HUES64 (cell line): ENCODE data around the gene BICC1.
"Not testable (repeated sequence)": the region's sequence is repeated elsewhere in the genome, so short reads cannot be mapped to it uniquely, and the experiment has no call there.

Experiments
- H3K27ac ChIP-seq: 2 replicates; pipeline ENCODE4 v1.7.0; 2013; ENCODE audit warnings: low read depth, low read length, inconsistent platforms
- H3K27me3 ChIP-seq: 2 replicates; pipeline ENCODE4 v1.6.1; 2013; ENCODE audit warnings: mild to moderate bottlenecking, low read length; ENCODE audit not compliant: insufficient read depth
- H3K36me3 ChIP-seq: 2 replicates; pipeline ENCODE4 v1.6.1; 2013; ENCODE audit warnings: mild to moderate bottlenecking, low read length; ENCODE audit not compliant: insufficient read depth
- H3K4me1 ChIP-seq: 2 replicates; pipeline ENCODE4 v1.6.1; 2013; ENCODE audit warnings: mild to moderate bottlenecking, low read length, moderate library complexity; ENCODE audit not compliant: insufficient read depth
- H3K4me3 ChIP-seq: 2 replicates; pipeline ENCODE4 v1.5.1; 2013; ENCODE audit warnings: mild to moderate bottlenecking, low read length, moderate library complexity
- H3K9ac ChIP-seq: 2 replicates; pipeline ENCODE4 v1.6.1; 2013; ENCODE audit warnings: mild to moderate bottlenecking, low read depth, low read length
- H3K9me3 ChIP-seq: 2 replicates; pipeline ENCODE4 v1.6.1; 2013; ENCODE audit warnings: low read depth, low read length; ENCODE audit not compliant: insufficient read depth
- WGBS: fragments of 150-250, 120-280 bp; methylation state at CpG from one replicate; pipeline ENCODE4 v1.1.7; 2013; ENCODE audit warnings: missing lambda C conversion rate; 5-methylcytosine and 5-hydroxymethylcytosine counted together

Gene BICC1

DNA sequence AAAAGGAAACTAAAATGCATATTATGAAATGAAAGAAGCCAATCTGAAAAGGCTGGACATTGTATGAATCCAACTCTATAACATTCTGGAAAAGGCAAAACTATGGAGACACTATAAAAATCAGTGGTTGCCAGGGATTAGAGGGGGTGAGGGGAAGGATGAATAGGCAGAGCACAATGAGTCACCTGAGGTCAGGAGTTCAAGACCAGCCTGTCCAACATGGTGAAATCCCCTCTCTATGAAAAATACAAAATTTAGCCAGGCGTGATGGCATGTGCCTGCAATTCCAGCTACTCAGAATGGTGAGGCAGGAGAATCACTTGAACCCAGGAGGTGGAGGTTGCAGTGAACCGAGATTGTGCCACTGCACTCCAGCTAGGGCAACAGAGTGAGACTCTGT lies 338.9 kb downstream of the BICC1 start:
- H3K27me3 ChIP-seq = no peaks in the 10 kb centered on the region
- H3K9ac ChIP-seq = no peak overlapping the region
- no peak overlapping the region for H3K27ac ChIP-seq
- peaks cover 4% of the 10 kb centered on the region; the same call in 1 of the 2 replicates for H3K4me1 ChIP-seq
- no peaks in the 10 kb centered on the region for H3K9me3 ChIP-seq
- no peak overlapping the region for H3K4me3 ChIP-seq
- H3K36me3 ChIP-seq = no peaks in the 10 kb centered on the region
- 95% methylated on average over 2 of the region's 2 CpGs for WGBS

DNA sequence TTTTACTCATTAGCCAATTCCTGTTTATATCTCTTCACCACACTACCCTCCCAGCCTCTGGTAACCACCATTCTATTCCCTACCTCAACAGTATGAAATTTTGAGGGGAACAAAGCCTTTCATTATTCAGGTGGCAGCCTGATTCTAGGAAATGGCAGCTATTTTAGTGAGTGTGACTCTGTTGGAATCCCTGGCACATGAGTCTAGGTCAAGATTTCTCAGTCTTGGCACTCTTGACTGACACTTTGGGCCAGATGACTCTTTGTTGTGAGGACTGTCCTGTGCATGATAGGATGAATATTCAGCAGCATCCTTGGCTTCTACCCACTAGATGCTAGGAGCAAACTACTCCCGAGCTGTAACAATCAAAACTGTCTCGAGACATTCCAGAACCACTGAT lies 341.0 kb downstream of the BICC1 start:
- Histone ChIP-seq H3K4me1 (peaks cover 8% of the 10 kb centered on the region; the same call in 1 of the 2 replicates), H3K36me3 (no peaks in the 10 kb centered on the region), H3K4me3 (no peak overlapping the region), H3K27me3 (no peaks in the 10 kb centered on the region), H3K27ac (no peak overlapping the region), H3K9ac (no peak overlapping the region), H3K9me3 (no peaks in the 10 kb centered on the region)
- no CpG with 5 or more reads among the region's 2 CpGs for WGBS

DNA sequence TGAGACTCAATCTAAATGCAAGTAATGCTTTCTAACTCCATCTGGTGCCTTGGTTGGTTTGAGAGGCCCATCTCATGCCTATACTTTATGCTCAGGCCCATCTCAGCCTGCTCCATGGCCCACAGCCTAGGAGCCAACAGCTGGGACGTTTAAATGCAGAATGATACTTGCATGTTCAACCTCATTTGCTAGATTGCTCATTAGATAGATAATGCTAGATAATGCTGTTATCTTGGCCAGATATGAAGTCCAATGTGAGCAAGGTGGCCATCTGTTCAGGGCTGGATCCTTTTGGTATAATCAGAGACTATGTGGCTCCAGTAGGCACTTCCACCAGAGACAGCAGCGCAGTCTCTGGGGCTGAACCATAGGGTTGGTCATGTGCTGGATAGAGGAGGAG lies 342.1 kb downstream of the BICC1 start:
- no peak overlapping the region for H3K9ac ChIP-seq
- H3K36me3 ChIP-seq = no peaks in the 10 kb centered on the region
- 91% methylated on average over 2 of the region's 2 CpGs for WGBS
- H3K4me3 ChIP-seq = no peak overlapping the region
- H3K27ac ChIP-seq = no peak overlapping the region
- H3K27me3 ChIP-seq = no peaks in the 10 kb centered on the region
- no peaks in the 10 kb centered on the region for H3K9me3 ChIP-seq
- H3K4me1 ChIP-seq = peaks cover 8% of the 10 kb centered on the region; the same call in 1 of the 2 replicates

DNA sequence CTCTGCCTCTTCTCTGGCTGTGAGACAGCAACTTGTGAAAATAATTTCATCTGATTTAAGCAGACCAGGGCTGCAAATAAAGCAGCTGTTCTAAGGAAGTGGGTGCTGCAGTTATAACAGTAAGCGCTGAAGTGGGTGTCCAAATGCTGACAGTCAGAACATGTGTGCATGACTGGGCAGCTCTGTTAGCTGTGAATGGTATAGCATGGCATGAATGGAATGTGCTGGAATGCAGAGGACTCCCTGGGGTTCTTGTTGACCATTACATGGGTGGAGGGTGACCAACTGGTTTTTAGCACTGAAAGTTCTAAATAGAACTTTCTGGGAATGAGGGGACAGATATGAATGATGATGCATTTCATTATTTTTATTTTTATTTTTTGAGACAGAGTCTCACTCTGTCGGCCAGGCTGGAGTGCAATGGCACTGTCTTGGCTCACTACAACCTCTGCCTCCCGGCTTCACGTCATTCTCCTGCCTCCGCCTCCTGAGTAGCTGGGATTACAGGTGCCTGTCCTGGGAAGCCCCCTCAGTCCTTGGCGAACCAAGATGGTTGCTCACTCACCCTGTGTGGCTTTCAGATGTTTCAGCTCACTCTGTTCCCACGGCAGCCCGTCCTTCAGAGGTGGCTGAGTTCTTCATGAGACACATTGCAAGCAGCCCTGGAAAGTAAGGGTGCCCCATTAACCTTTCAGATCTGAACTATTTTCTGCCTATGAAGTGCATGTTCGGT lies 344.0 kb downstream of the BICC1 start:
- peaks cover 8% of the 10 kb centered on the region; the same call in 1 of the 2 replicates for H3K4me1 ChIP-seq
- WGBS = 83% methylated on average over 9 of the region's 9 CpGs
- no peak overlapping the region for H3K27ac ChIP-seq
- no peaks in the 10 kb centered on the region for H3K36me3 ChIP-seq
- H3K27me3 ChIP-seq = no peaks in the 10 kb centered on the region
- no peak overlapping the region for H3K4me3 ChIP-seq
- H3K9me3 ChIP-seq = no peaks in the 10 kb centered on the region
- no peak overlapping the region for H3K9ac ChIP-seq

DNA sequence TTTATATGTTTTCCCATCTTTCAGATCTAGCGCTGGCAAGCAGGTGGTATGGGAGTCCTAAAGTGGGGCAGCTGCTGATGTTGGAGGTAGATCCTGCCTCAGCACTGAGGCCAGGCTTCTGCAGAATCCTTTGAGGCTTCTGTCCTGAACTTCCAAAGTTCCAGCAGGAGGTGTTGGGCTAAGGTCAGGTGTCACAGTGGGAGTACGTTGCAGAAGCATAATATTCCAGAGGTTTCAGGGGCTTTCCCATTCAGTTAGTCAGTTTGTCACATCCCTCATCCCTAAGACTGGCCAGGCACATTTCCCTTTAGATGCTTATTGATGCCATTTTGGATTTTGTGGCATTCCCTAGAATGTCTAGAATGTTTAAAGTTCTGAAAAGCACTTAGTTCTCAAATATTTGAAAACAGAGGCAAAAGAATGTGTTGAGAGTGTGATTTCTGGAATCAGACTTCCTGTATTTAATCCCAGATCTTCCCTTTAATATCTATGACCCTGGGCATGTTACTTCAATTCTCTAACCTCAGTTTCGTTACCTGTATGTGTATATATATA lies 344.7 kb downstream of the BICC1 start:
- Histone ChIP-seq H3K27ac (no peak overlapping the region), H3K4me1 (peaks cover 8% of the 10 kb centered on the region; the same call in 1 of the 2 replicates), H3K27me3 (no peaks in the 10 kb centered on the region), H3K9ac (no peak overlapping the region), H3K9me3 (no peaks in the 10 kb centered on the region), H3K36me3 (no peaks in the 10 kb centered on the region), H3K4me3 (no peak overlapping the region)
- 67% methylated on average over 2 of the region's 3 CpGs for WGBS

DNA sequence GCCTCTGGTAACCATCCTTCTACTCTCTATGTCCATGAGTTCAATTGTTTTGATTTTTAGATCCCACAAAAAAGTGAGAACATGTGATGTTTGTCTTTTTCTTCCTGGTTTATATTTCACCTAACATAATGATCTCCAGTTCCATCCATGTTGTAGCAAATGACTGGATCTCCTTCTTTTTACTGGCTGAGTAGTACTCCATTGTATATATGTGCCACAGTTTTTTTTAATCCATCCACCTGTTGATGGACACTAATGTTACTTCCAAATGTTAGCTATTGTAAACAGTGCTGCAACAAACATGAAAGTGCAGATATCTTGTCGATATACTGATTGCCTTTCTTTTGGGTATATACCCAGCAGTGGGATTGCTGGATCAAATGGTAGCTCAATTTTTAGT lies 345.5 kb downstream of the BICC1 start:
- H3K9me3 ChIP-seq, H3K27ac ChIP-seq, H3K9ac ChIP-seq, H3K27me3 ChIP-seq, H3K4me3 ChIP-seq, H3K4me1 ChIP-seq, H3K36me3 ChIP-seq: not testable (repeated sequence)
- WGBS = 93% methylated on average over 1 of the region's 1 CpG

DNA sequence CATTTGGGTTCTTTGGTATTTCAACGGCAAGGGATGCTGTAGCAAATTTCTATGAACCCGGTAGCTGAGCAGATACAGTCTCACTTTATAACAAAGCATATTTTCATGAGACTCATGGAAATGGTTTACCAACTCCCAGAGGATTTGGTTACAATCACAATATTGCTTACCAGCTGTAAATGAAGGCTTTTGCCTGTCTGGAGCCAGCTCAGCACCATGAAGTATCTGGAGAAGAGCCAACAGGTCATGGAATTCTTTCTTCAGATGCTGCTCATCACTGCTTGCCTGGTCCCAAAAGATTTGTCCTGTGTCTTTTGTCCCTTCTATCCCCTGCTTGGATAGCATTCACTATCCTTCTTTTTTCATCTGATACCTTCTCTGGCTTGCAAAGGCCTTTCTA lies 346.9 kb downstream of the BICC1 start:
- no peaks in the 10 kb centered on the region for H3K27me3 ChIP-seq
- WGBS = 81% methylated on average over 2 of the region's 2 CpGs
- peaks cover 8% of the 10 kb centered on the region; the same call in 1 of the 2 replicates for H3K4me1 ChIP-seq
- H3K9ac ChIP-seq = no peak overlapping the region
- H3K27ac ChIP-seq = no peak overlapping the region
- no peak overlapping the region for H3K4me3 ChIP-seq
- H3K9me3 ChIP-seq = no peaks in the 10 kb centered on the region
- H3K36me3 ChIP-seq = no peaks in the 10 kb centered on the region

DNA sequence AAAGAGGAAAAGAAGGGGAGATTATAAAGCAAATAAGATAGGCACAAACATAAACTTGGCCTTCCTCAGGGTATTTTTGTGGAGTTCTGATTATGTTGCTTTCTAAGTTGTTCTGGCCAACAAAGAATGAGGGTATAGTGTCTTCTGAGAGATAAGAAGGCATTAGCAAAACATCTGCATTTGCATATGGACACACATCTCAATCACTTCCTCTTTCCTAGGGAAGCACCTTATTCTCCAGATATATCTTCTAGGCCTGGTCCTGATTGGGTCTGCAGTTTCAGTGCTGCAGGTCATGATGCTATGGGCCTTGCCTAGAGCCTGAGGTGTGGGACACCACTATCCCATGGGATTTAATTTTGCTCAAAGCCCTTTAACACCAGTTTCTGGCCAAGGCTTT lies 355.0 kb downstream of the BICC1 start:
- Histone ChIP-seq H3K36me3 (no peaks in the 10 kb centered on the region), H3K9ac (no peak overlapping the region), H3K4me3 (no peak overlapping the region), H3K27me3 (no peaks in the 10 kb centered on the region), H3K9me3 (0 out of 2 replicates have a peak, but pooled peaks cover 3% of the 10 kb centered on the region), H3K27ac (no peak overlapping the region), H3K4me1 (no peaks in the 10 kb centered on the region)

DNA sequence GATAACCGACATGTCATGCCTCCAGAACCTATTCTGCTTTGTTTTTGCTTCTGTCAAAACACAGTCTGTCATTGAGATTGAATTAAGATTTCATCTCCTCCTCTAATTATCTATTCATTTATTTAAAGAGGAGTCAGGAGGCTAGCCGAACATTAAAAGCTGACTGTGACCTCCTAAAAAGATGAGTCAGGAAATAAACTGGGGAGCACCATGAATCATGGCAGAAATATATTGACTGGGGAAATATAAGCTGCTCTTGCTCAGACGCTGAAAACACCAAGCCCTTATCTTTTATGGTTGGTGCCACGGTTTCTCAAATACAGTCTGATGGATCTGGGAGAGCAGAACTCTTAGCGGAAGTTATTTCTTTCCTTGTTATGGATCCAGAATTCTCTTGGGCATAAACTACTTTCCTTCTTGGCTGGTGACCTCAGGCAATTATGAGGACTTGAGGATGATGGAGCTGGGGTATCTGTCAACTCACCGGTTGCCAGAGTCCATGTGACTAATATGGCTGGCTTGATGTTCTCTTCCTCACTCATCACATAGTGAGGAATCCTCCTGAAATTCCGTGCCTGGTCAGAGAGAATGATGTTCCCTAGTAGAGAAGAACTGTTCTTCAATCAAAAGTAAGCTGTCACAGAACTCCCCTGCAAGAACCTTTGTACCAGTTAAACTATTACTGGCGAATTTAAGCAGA lies 356.2 kb downstream of the BICC1 start:
- Histone ChIP-seq H3K4me3 (no peak overlapping the region), H3K9me3 (0 out of 2 replicates have a peak, but pooled peaks cover 3% of the 10 kb centered on the region), H3K27me3 (no peaks in the 10 kb centered on the region), H3K4me1 (no peaks in the 10 kb centered on the region), H3K27ac (no peak overlapping the region), H3K9ac (no peak overlapping the region), H3K36me3 (no peaks in the 10 kb centered on the region)
- 95% methylated on average over 7 of the region's 8 CpGs for WGBS

DNA sequence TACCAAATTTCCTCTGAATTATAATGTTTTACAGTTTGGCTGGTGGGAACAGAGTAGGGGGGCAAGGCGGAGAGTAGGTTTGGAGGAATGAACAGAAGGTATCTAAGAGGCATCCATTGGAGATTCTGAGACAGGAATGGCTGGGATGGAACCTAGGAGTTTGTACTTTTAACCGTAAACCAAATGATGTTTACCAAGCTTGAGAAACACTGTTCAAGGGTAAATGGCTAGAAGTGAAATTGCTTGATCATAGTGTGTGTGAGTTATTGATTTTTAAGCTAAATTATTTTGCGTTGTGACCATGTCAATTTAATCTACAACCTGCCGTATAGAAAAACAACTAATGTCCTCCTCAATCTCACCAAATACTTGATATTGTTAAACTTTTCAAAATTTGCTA lies 357.4 kb downstream of the BICC1 start:
- 96% methylated on average over 4 of the region's 4 CpGs for WGBS
- H3K4me3 ChIP-seq = no peak overlapping the region
- no peak overlapping the region for H3K27ac ChIP-seq
- no peaks in the 10 kb centered on the region for H3K36me3 ChIP-seq
- no peaks in the 10 kb centered on the region for H3K27me3 ChIP-seq
- 0 out of 2 replicates have a peak, but pooled peaks cover 3% of the 10 kb centered on the region for H3K9me3 ChIP-seq
- no peaks in the 10 kb centered on the region for H3K4me1 ChIP-seq
- no peak overlapping the region for H3K9ac ChIP-seq

DNA sequence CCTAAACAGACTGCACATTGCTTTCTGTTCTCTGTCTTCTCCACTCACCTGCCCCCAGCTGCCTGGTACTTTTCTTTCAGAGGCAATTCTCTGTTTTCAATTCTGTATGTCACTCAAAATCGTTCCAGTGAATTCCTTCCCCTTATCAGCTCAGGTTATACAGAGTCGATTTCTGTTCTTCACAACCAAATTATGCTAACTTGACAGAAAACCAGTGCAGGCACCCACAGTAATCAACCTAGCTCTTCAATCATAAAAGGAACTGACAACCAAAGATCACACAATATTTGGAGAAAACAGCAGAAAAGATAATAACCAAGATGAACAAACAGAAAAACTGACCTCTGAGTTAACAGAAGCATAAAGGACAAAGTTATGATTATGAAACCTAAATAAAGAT lies 360.5 kb downstream of the BICC1 start:
- no peak overlapping the region for H3K4me3 ChIP-seq
- H3K36me3 ChIP-seq = no peaks in the 10 kb centered on the region
- no peaks in the 10 kb centered on the region for H3K4me1 ChIP-seq
- WGBS = 90% methylated on average over 2 of the region's 2 CpGs
- H3K27ac ChIP-seq = no peak overlapping the region
- no peak overlapping the region for H3K9ac ChIP-seq
- no peaks in the 10 kb centered on the region for H3K27me3 ChIP-seq
- H3K9me3 ChIP-seq = no peaks in the 10 kb centered on the region
